ENCODE data around the gene TOMM34. TPM values are rescaled to one million over a fixed set of nuclear protein-coding genes. Genes with fewer than 3 reads are reported as not detected.

TOMM34 gene
- total RNA-seq, 1 donor from 2014 or later, result 62.3 TPM

- Histone ChIP-seq H3K36me3 (ENCODE audit: control insufficient read depth, insufficient read depth, low read length) (peaks cover 1% of the 10 kb centered on the region), H3K27me3 (ENCODE audit: control insufficient read depth, insufficient read depth, low read length) (no peaks in the 10 kb centered on the region), H3K4me3 (ENCODE audit: low read depth, low read length) (peak within 1 kb of the TSS; percentile 70)
- TF ChIP-seq, protein P1, sequence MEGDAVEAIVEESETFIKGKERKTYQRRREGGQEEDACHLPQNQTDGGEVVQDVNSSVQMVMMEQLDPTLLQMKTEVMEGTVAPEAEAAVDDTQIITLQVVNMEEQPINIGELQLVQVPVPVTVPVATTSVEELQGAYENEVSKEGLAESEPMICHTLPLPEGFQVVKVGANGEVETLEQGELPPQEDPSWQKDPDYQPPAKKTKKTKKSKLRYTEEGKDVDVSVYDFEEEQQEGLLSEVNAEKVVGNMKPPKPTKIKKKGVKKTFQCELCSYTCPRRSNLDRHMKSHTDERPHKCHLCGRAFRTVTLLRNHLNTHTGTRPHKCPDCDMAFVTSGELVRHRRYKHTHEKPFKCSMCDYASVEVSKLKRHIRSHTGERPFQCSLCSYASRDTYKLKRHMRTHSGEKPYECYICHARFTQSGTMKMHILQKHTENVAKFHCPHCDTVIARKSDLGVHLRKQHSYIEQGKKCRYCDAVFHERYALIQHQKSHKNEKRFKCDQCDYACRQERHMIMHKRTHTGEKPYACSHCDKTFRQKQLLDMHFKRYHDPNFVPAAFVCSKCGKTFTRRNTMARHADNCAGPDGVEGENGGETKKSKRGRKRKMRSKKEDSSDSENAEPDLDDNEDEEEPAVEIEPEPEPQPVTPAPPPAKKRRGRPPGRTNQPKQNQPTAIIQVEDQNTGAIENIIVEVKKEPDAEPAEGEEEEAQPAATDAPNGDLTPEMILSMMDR (IDR thresholded peaks at IDR 0.05; ENCODE audit: insufficient read depth, low read length, poor library complexity, severe bottlenecking), result no peak
- DNase-seq (ENCODE audit: low read depth), result no peak
Measured at GRCh38 chr20:44909872-44910689, 50.1 kb downstream of the TOMM34 start, which contains the start of gene PABPC1L. Gene PABPC1L, plus strand, starts transcription at chr20:44910060. Its CDS starts 84 bp downstream, at chr20:44910144.

- DNase-seq (ENCODE audit: low read depth), result no peak
- Histone ChIP-seq H3K36me3 (ENCODE audit: control insufficient read depth, insufficient read depth, low read length) (peaks cover 1% of the 10 kb centered on the region), H3K27me3 (ENCODE audit: control insufficient read depth, insufficient read depth, low read length) (no peaks in the 10 kb centered on the region), H3K4me3 (ENCODE audit: low read depth, low read length) (peak overlapping the region; percentile 70)
- TF ChIP-seq, protein P1 (IDR thresholded peaks at IDR 0.05; ENCODE audit: insufficient read depth, low read length, poor library complexity, severe bottlenecking), result no peak
Measured at GRCh38 chr20:44908987-44909871, 51.0 kb downstream of the TOMM34 start.

DNA sequence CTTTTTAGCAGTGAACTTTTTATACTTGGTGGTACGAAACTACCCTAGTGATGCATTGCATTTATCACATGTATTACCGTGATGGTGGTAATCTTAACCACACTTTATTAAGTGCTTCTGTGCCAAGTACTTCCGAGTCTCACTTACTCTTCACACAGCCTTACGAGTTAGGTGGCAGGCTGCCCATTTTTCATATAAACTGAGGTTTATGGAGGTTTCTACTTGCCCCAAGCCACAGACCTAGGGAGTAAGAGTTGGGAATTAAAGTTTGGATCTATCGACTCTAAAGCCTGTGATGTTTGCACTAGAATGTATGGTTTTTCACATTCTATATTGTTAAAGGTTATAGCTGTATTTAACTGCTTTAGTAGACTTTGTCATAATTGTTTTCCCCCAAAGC lies 55.8 kb downstream of the TOMM34 start:
- H3K4me3 ChIP-seq (ENCODE audit: low read depth, low read length), result no peak overlapping the region
- TF ChIP-seq, protein P1 (IDR thresholded peaks at IDR 0.05; ENCODE audit: insufficient read depth, low read length, poor library complexity, severe bottlenecking), result no peak
- peaks cover 3% of the 10 kb centered on the region for H3K36me3 ChIP-seq (ENCODE audit: control insufficient read depth, insufficient read depth, low read length)
- no peaks in the 10 kb centered on the region for H3K27me3 ChIP-seq (ENCODE audit: control insufficient read depth, insufficient read depth, low read length)
- no peak for DNase-seq (ENCODE audit: low read depth)

DNA sequence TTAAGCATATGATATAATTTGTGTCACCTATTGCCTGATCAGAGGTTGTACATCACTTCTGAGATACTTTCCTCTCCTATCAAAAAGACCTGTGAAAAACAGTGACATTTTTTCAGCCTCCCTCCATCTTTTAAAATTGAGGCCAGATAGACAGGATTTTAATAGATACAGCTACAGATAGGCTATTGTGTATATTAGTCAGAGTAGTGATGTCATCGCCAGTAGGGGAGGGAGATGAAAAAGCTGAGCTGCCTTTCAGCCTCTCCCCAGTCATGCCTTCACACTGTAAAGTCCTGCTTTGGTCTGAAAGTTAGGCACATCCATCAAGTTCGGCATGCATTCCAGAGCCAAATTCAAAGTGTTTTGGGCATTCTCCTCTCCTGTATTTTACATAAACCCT lies 58.2 kb downstream of the TOMM34 start:
- DNase-seq (ENCODE audit: low read depth), result no peak
- TF ChIP-seq, protein P1 (IDR thresholded peaks at IDR 0.05; ENCODE audit: insufficient read depth, low read length, poor library complexity, severe bottlenecking), result no peak
- H3K36me3 ChIP-seq (ENCODE audit: control insufficient read depth, insufficient read depth, low read length), result peaks cover 3% of the 10 kb centered on the region
- no peak overlapping the region for H3K4me3 ChIP-seq (ENCODE audit: low read depth, low read length)
- H3K27me3 ChIP-seq (ENCODE audit: control insufficient read depth, insufficient read depth, low read length), result no peaks in the 10 kb centered on the region

- H3K27me3 ChIP-seq (ENCODE audit: control insufficient read depth, insufficient read depth, low read length), result no peaks in the 10 kb centered on the region
- peaks cover 2% of the 10 kb centered on the region for H3K36me3 ChIP-seq (ENCODE audit: control insufficient read depth, insufficient read depth, low read length)
- no peak for DNase-seq (ENCODE audit: low read depth)
- TF ChIP-seq, protein P1 (IDR thresholded peaks at IDR 0.05; ENCODE audit: insufficient read depth, low read length, poor library complexity, severe bottlenecking), result no peak
- H3K4me3 ChIP-seq (ENCODE audit: low read depth, low read length), result no peak overlapping the region
Measured at GRCh38 chr20:44900231-44900854, 59.9 kb downstream of the TOMM34 start.
